ENCODE results near the gene CYSRT1. TPM values are rescaled to one million over a fixed set of nuclear protein-coding genes. Genes with fewer than 3 reads are reported as not detected.
A peak's percentile ranks its signal among the peaks of the same experiment; 100 is the strongest.

CYSRT1 gene, protein sequence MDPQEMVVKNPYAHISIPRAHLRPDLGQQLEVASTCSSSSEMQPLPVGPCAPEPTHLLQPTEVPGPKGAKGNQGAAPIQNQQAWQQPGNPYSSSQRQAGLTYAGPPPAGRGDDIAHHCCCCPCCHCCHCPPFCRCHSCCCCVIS
- total RNA-seq (0.57 TPM), polyA plus RNA-seq (2.8 TPM)
- long read RNA-seq, donor 1: 0 reads
- long read RNA-seq, donor 2: 0 reads
- long read RNA-seq, donor 3, partial matches to known transcripts: 0 of 2 reads
- long read RNA-seq, donor 3, other reads (novel, unspliced or antisense): 0 of 2 reads
- long read RNA-seq, donor 4: 0 reads
- long read RNA-seq, donor 5: 0 reads
- long read RNA-seq, donor 6: 0 reads
- long read RNA-seq, donor 7: 0 reads
- long read RNA-seq, donor 8: 0 reads
- long read RNA-seq, donor 9: 0 reads
- long read RNA-seq, donor 10: 0 reads

GRCh38 chr9:137224830-137225694 is at the start of gene CYSRT1:
Gene CYSRT1 (plus strand): TSS chr9:137225174. CDS start chr9:137225622, 448 bp downstream.
- H3K27me3 ChIP-seq (ENCODE audit: control insufficient read depth in 2 of 2, insufficient read depth in 1 of 2, low read length in 1 of 2): peaks cover 25 to 70% of the 10 kb centered on the region in 2 donors
- no peaks in the 10 kb centered on the region for H3K9me3 ChIP-seq (ENCODE audit: control insufficient read depth in 2 of 2, insufficient read depth in 1 of 2, low read length in 1 of 2)
- H3K4me3 ChIP-seq (ENCODE audit: low read length in 2 of 2): peak within 1 kb of the TSS; percentile 68 to 82
- H3K27ac ChIP-seq (ENCODE audit: low read depth in 1 of 2, low read length in 1 of 2): peak within 1 kb of the TSS in 1 of 2 donors; percentile 79
- 57% methylated on average over 23 of the region's 23 CpGs for WGBS
- no peak for DNase-seq (ENCODE audit: low read depth in 6 of 9, low spot score in 9 of 9)
- H3K36me3 ChIP-seq (ENCODE audit: control insufficient read depth in 2 of 2, insufficient read depth in 2 of 2, low read length in 1 of 2): no peaks in the 10 kb centered on the region
- peaks cover 17 to 20% of the 10 kb centered on the region in 2 donors for H3K4me1 ChIP-seq (ENCODE audit: control insufficient read depth in 2 of 2, insufficient read depth in 2 of 2, low read length in 2 of 2)

- Histone ChIP-seq H3K36me3 (ENCODE audit: control insufficient read depth in 2 of 2, insufficient read depth in 2 of 2, low read length in 1 of 2) (peaks cover 23 to 36% of the 10 kb centered on the region in 2 donors), H3K27ac (ENCODE audit: low read depth in 1 of 2, low read length in 1 of 2) (no peak overlapping the region), H3K4me3 (ENCODE audit: low read length in 2 of 2) (peak overlapping the region in 1 of 2 donors; percentile 19), H3K4me1 (ENCODE audit: control insufficient read depth in 2 of 2, insufficient read depth in 2 of 2, low read length in 2 of 2) (peaks cover 38 to 50% of the 10 kb centered on the region in 2 donors), H3K9me3 (ENCODE audit: control insufficient read depth in 2 of 2, insufficient read depth in 1 of 2, low read length in 1 of 2) (no peaks in the 10 kb centered on the region), H3K27me3 (ENCODE audit: control insufficient read depth in 2 of 2, insufficient read depth in 1 of 2, low read length in 1 of 2) (peaks cover 8 to 53% of the 10 kb centered on the region in 2 donors)
- 56% methylated on average over 33 of the region's 33 CpGs for WGBS
- peak in 3 of 9 donors; percentile 39 to 62 (median 46) for DNase-seq (ENCODE audit: low read depth in 6 of 9, low spot score in 9 of 9)
Observed at GRCh38 chr9:137175345-137175961, 49.5 kb upstream of the CYSRT1 start.

- DNase-seq (ENCODE audit: low read depth in 6 of 9, low spot score in 9 of 9): peak in 1 of 9 donors; percentile 54
- H3K4me1 ChIP-seq (ENCODE audit: control insufficient read depth in 2 of 2, insufficient read depth in 2 of 2, low read length in 2 of 2): peaks cover 38 to 48% of the 10 kb centered on the region in 2 donors
- H3K36me3 ChIP-seq (ENCODE audit: control insufficient read depth in 2 of 2, insufficient read depth in 2 of 2, low read length in 1 of 2): peaks cover 34 to 47% of the 10 kb centered on the region in 2 donors
- H3K27me3 ChIP-seq (ENCODE audit: control insufficient read depth in 2 of 2, insufficient read depth in 1 of 2, low read length in 1 of 2): peaks cover 0 to 43% of the 10 kb centered on the region in 2 donors
- H3K27ac ChIP-seq (ENCODE audit: low read depth in 1 of 2, low read length in 1 of 2): no peak overlapping the region
- H3K4me3 ChIP-seq (ENCODE audit: low read length in 2 of 2): no peak overlapping the region
- WGBS: 70% methylated on average over 17 of the region's 17 CpGs
- H3K9me3 ChIP-seq (ENCODE audit: control insufficient read depth in 2 of 2, insufficient read depth in 1 of 2, low read length in 1 of 2): no peaks in the 10 kb centered on the region
Observed at GRCh38 chr9:137176302-137177182, 48.4 kb upstream of the CYSRT1 start.

DNA sequence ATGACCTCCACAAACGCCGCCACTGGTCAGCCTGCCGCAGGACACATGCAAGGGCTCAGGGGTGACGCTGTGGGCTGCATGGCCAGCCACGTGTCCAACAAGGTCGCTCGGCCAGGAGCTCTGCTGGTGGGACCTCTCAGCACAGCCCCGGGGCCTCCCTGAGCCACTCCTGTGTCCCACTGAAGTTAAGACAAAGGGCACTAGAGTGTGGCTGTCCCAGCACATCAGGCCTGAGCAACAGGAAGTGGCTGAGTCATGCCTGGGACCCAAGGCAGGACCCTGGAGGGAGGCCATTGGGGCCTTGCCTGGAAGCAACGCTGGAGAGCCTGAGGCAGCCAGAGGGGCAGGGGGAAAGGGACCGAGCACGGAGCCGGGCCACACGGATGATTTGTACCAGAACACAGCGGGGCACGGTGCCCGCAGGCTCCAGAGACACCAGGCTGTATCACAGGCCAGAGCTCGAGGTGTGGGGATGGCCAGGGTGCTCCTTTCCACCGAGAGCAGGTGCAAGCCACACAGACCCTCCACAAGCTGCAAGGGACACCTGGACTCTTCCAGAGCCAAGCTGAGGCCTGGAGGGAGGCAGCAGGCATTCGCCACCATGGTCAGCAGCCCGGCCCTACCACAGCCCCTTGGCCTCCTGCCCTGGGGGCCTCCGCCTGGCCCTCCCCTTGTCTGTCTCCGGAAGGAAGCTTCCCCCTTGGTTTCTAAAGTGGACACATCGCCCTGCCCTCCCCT is 46.6 kb upstream of the CYSRT1 start:
- no peak for DNase-seq (ENCODE audit: low read depth in 6 of 9, low spot score in 9 of 9)
- Histone ChIP-seq H3K4me3 (ENCODE audit: low read length in 2 of 2) (no peak overlapping the region), H3K36me3 (ENCODE audit: control insufficient read depth in 2 of 2, insufficient read depth in 2 of 2, low read length in 1 of 2) (peaks cover 48 to 62% of the 10 kb centered on the region in 2 donors), H3K9me3 (ENCODE audit: control insufficient read depth in 2 of 2, insufficient read depth in 1 of 2, low read length in 1 of 2) (no peaks in the 10 kb centered on the region), H3K27me3 (ENCODE audit: control insufficient read depth in 2 of 2, insufficient read depth in 1 of 2, low read length in 1 of 2) (peaks cover 0 to 24% of the 10 kb centered on the region in 2 donors), H3K4me1 (ENCODE audit: control insufficient read depth in 2 of 2, insufficient read depth in 2 of 2, low read length in 2 of 2) (peaks cover 22 to 31% of the 10 kb centered on the region in 2 donors), H3K27ac (ENCODE audit: low read depth in 1 of 2, low read length in 1 of 2) (no peak overlapping the region)
- WGBS: 97% methylated on average over 23 of the region's 23 CpGs

GRCh38 chr9:137178939-137179630 is 45.9 kb upstream of the CYSRT1 start:
- Histone ChIP-seq H3K36me3 (ENCODE audit: control insufficient read depth in 2 of 2, insufficient read depth in 2 of 2, low read length in 1 of 2) (peaks cover 53 to 69% of the 10 kb centered on the region in 2 donors), H3K9me3 (ENCODE audit: control insufficient read depth in 2 of 2, insufficient read depth in 1 of 2, low read length in 1 of 2) (no peaks in the 10 kb centered on the region), H3K27ac (ENCODE audit: low read depth in 1 of 2, low read length in 1 of 2) (no peak overlapping the region), H3K27me3 (ENCODE audit: control insufficient read depth in 2 of 2, insufficient read depth in 1 of 2, low read length in 1 of 2) (peaks cover 0 to 17% of the 10 kb centered on the region in 2 donors), H3K4me3 (ENCODE audit: low read length in 2 of 2) (no peak overlapping the region), H3K4me1 (ENCODE audit: control insufficient read depth in 2 of 2, insufficient read depth in 2 of 2, low read length in 2 of 2) (peaks cover 15 to 23% of the 10 kb centered on the region in 2 donors)
- no peak for DNase-seq (ENCODE audit: low read depth in 6 of 9, low spot score in 9 of 9)
- WGBS: 98% methylated on average over 19 of the region's 19 CpGs

- WGBS: 98% methylated on average over 17 of the region's 17 CpGs
- DNase-seq (ENCODE audit: low read depth in 6 of 9, low spot score in 9 of 9): no peak
- Histone ChIP-seq H3K27me3 (ENCODE audit: control insufficient read depth in 2 of 2, insufficient read depth in 1 of 2, low read length in 1 of 2) (peaks cover 0 to 12% of the 10 kb centered on the region in 2 donors), H3K9me3 (ENCODE audit: control insufficient read depth in 2 of 2, insufficient read depth in 1 of 2, low read length in 1 of 2) (no peaks in the 10 kb centered on the region), H3K27ac (ENCODE audit: low read depth in 1 of 2, low read length in 1 of 2) (no peak overlapping the region), H3K4me1 (ENCODE audit: control insufficient read depth in 2 of 2, insufficient read depth in 2 of 2, low read length in 2 of 2) (peaks cover 10 to 18% of the 10 kb centered on the region in 2 donors), H3K4me3 (ENCODE audit: low read length in 2 of 2) (no peak overlapping the region), H3K36me3 (ENCODE audit: control insufficient read depth in 2 of 2, insufficient read depth in 2 of 2, low read length in 1 of 2) (peaks cover 58 to 76% of the 10 kb centered on the region in 2 donors)
Observed at GRCh38 chr9:137179761-137180160, 45.2 kb upstream of the CYSRT1 start.

- Histone ChIP-seq H3K9me3 (ENCODE audit: control insufficient read depth in 2 of 2, insufficient read depth in 1 of 2, low read length in 1 of 2) (no peaks in the 10 kb centered on the region), H3K4me3 (ENCODE audit: low read length in 2 of 2) (no peak overlapping the region), H3K4me1 (ENCODE audit: control insufficient read depth in 2 of 2, insufficient read depth in 2 of 2, low read length in 2 of 2) (peaks cover 3 to 10% of the 10 kb centered on the region in 2 donors), H3K36me3 (ENCODE audit: control insufficient read depth in 2 of 2, insufficient read depth in 2 of 2, low read length in 1 of 2) (peaks cover 60 to 83% of the 10 kb centered on the region in 2 donors), H3K27me3 (ENCODE audit: control insufficient read depth in 2 of 2, insufficient read depth in 1 of 2, low read length in 1 of 2) (peaks cover 0 to 5% of the 10 kb centered on the region in 2 donors), H3K27ac (ENCODE audit: low read depth in 1 of 2, low read length in 1 of 2) (no peak overlapping the region)
- DNase-seq (ENCODE audit: low read depth in 6 of 9, low spot score in 9 of 9): no peak
- 98% methylated on average over 20 of the region's 20 CpGs for WGBS
Observed at GRCh38 chr9:137180491-137180890, 44.5 kb upstream of the CYSRT1 start.
